Stimulated activated naive CD8-positive, alpha-beta T cell treated with anti-CD3 and anti-CD28 coated beads, Interleukin-15, amount 100 ng/mL, for 72 hours (primary cell): ENCODE measurements around the gene MAD1L1.

Experiments
- ATAC-seq: fragments of 150-1000 bp; cut with Tn5 transposase; 2 replicates; pipeline ENCODE4 v1.10.0; 2021; ENCODE audit warnings: mild to moderate bottlenecking, moderate library complexity
- DNase-seq, 2 donors: peaks; one replicate each; pipeline ENCODE4 v3.0.0; 2021 to 2022
- H3K27ac Mint-ChIP-seq, 2 donors: one replicate each; pipeline ENCODE4 v1.8.0; 2022; ENCODE audit warnings: mild to moderate bottlenecking in 2 of 2, mixed read lengths in 2 of 2, moderate library complexity in 2 of 2
- H3K27me3 Mint-ChIP-seq: one replicate; pipeline ENCODE4 v1.8.0; 2022; ENCODE audit warnings: mixed read lengths
- H3K4me1 Mint-ChIP-seq: one replicate; pipeline ENCODE4 v1.8.0; 2022; ENCODE audit warnings: mild to moderate bottlenecking, mixed read lengths
- H3K4me3 Mint-ChIP-seq, 2 donors: one replicate each; pipeline ENCODE4 v1.8.0; 2022; ENCODE audit warnings: mild to moderate bottlenecking in 2 of 2, mixed read lengths in 2 of 2, moderate library complexity in 1 of 2
- H3K9me3 Mint-ChIP-seq, 2 donors: one replicate each; pipeline ENCODE4 v1.8.0; 2022; ENCODE audit warnings: mixed read lengths in 2 of 2

The MAD1L1 gene

GRCh38 chr7:1957471-1958225 is 275.1 kb downstream of the MAD1L1 start:
- ATAC-seq = no peak

GRCh38 chr7:1956611-1957470 is 275.9 kb downstream of the MAD1L1 start:
- no peak overlapping the region for H3K4me3 Mint-ChIP-seq
- DNase-seq (no peak), ATAC-seq (no peak)
- H3K27me3 Mint-ChIP-seq = no peaks in the 10 kb centered on the region
- H3K9me3 Mint-ChIP-seq = peaks cover 27 to 37% of the 10 kb centered on the region in 2 donors
- H3K27ac Mint-ChIP-seq = no peak overlapping the region
- H3K4me1 Mint-ChIP-seq = peaks cover 12% of the 10 kb centered on the region

More at GRCh38 chr7:1957471-1958225, 275.1 kb downstream of the MAD1L1 start:
- no peak for DNase-seq
- H3K9me3 Mint-ChIP-seq = peaks cover 33 to 46% of the 10 kb centered on the region in 2 donors
- no peak overlapping the region for H3K4me3 Mint-ChIP-seq
- no peaks in the 10 kb centered on the region for H3K27me3 Mint-ChIP-seq
- peaks cover 17% of the 10 kb centered on the region for H3K4me1 Mint-ChIP-seq
- H3K27ac Mint-ChIP-seq = peak overlapping the region in 1 of 2 donors; percentile 12

- DNase-seq (no peak), ATAC-seq (no peak)
- H3K9me3 Mint-ChIP-seq = peaks cover 24 to 30% of the 10 kb centered on the region in 2 donors
- no peaks in the 10 kb centered on the region for H3K27me3 Mint-ChIP-seq
- H3K4me1 Mint-ChIP-seq = peaks cover 13% of the 10 kb centered on the region
- H3K27ac Mint-ChIP-seq = no peak overlapping the region
- no peak overlapping the region for H3K4me3 Mint-ChIP-seq
Observed at GRCh38 chr7:1956141-1956540, 276.6 kb downstream of the MAD1L1 start.

GRCh38 chr7:1954366-1955004 is 278.3 kb downstream of the MAD1L1 start:
- no peak for DNase-seq
- H3K4me1 Mint-ChIP-seq = peaks cover 14% of the 10 kb centered on the region
- no peak overlapping the region for H3K4me3 Mint-ChIP-seq
- H3K27me3 Mint-ChIP-seq = no peaks in the 10 kb centered on the region
- H3K9me3 Mint-ChIP-seq = peaks cover 10 to 14% of the 10 kb centered on the region in 2 donors
- ATAC-seq = no peak
- peak overlapping the region in 1 of 2 donors; percentile 92 for H3K27ac Mint-ChIP-seq

GRCh38 chr7:1953199-1954190 is 279.2 kb downstream of the MAD1L1 start:
- DNase-seq (no peak), ATAC-seq (no peak)
- H3K4me1 Mint-ChIP-seq = peaks cover 14% of the 10 kb centered on the region
- peak overlapping the region in 1 of 2 donors; percentile 42 for H3K27ac Mint-ChIP-seq
- no peak overlapping the region for H3K4me3 Mint-ChIP-seq
- no peaks in the 10 kb centered on the region for H3K27me3 Mint-ChIP-seq
- peaks cover 2 to 4% of the 10 kb centered on the region in 2 donors for H3K9me3 Mint-ChIP-seq

GRCh38 chr7:1952781-1953180 is 280.0 kb downstream of the MAD1L1 start:
- no peaks in the 10 kb centered on the region for H3K9me3 Mint-ChIP-seq
- H3K4me3 Mint-ChIP-seq = no peak overlapping the region
- ATAC-seq = no peak
- H3K27ac Mint-ChIP-seq = no peak overlapping the region
- no peak for DNase-seq
- peaks cover 14% of the 10 kb centered on the region for H3K4me1 Mint-ChIP-seq
- H3K27me3 Mint-ChIP-seq = no peaks in the 10 kb centered on the region

GRCh38 chr7:1952169-1952760 is 280.5 kb downstream of the MAD1L1 start:
- H3K4me1 Mint-ChIP-seq = peaks cover 18% of the 10 kb centered on the region
- no peaks in the 10 kb centered on the region for H3K9me3 Mint-ChIP-seq
- ATAC-seq (no peak), DNase-seq (no peak)
- no peaks in the 10 kb centered on the region for H3K27me3 Mint-ChIP-seq
- no peak overlapping the region for H3K4me3 Mint-ChIP-seq
- no peak overlapping the region for H3K27ac Mint-ChIP-seq

DNA sequence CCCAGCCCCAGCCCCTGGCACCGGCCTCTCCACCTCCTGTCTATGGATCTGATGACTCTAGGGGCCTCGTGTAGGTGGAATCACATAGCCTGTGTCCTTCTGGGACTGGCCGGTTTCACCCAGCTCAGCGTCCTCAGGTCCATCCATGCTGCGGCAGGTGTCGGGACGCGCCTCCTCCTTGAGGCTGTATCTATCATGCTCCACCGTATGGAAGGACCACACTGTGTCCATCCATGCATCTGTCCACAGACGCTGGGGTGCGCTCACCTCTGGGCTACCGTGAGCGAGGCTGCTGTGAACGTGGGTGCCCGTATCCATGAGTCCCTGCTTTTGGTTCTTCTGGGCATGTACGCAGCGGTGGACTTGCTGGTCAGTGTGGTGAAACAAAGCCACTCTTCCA is 281.1 kb downstream of the MAD1L1 start:
- Mint-ChIP-seq H3K4me1 (peaks cover 18% of the 10 kb centered on the region), H3K27me3 (no peaks in the 10 kb centered on the region), H3K9me3 (no peaks in the 10 kb centered on the region), H3K27ac (no peak overlapping the region), H3K4me3 (no peak overlapping the region)
- ATAC-seq = no peak
- no peak for DNase-seq

DNA sequence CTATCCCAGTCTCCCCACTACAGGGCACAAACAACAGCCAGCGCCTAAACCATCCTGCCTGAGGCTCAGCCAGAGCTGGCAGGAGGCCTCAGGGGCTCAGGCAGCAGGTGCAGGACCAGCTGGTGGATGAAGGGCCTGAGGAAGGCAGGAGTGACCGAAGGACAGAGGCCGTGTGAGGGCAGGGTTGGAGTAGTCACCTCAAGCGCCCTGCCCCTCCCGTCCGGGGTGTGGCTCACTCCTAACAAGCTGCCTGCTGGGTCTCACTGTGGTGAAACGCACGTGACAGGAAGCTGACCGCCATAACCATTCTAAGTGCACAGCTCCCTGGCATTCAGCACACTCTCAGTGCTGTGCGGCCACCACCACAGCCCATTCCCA is 281.6 kb downstream of the MAD1L1 start:
- no peak overlapping the region for H3K27ac Mint-ChIP-seq
- H3K27me3 Mint-ChIP-seq = no peaks in the 10 kb centered on the region
- no peak overlapping the region for H3K4me3 Mint-ChIP-seq
- DNase-seq = no peak
- peaks cover 18% of the 10 kb centered on the region for H3K4me1 Mint-ChIP-seq
- peak; percentile 41 for ATAC-seq
- no peaks in the 10 kb centered on the region for H3K9me3 Mint-ChIP-seq

DNA sequence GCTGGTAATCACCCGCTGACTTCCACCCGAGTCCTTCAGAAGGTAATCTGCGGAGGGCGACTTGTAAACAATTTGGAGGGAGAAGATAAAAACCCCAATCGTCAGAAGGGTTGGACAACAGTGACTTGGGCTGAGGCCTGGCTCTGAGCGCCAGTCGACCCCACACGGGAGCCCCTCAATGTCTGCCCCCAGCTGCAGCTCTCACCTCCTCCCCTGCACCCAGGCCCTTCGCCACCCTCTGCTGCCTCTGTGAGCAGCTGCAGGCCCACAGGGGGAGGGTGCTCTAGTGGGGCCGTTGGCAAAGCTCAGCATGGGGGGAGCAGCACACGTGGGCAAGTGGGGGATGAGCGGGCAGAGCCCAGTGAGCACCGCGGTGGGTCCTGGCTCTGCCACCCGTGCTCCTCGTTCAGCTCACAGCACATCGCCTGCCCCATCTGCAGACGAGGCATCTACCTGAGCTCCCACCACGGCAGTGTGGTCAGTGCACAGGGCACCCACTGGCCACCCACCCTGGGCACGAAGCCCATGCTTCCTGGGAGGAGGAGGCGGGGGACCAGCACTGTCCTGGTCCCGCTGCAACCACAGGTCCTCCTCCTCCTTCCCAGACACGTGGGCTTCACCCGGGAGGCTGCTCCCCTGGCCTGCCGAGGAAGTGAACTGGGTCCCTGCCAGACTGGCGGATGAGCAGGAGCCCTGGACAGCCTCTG is 282.1 kb downstream of the MAD1L1 start:
- no peak for ATAC-seq

DNA sequence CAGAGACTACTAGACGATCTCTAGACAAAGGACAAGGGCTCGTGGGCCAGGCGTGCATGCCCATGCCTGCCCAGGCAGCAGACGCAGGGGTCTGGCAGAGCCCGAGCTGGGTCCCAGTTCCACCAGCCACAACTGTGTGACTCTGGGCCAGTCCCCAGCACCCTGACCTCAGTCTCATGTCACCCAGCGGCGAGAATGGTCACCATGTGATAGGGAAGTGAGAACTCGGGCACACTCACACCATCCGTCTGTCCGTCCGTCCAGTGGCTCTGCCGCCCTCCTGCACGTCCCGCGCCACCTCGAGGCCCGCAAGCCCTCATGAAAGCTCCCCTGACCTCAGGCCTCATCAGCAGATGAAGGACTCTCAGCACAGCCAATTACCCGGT is 282.7 kb downstream of the MAD1L1 start:
- no peak for ATAC-seq
- H3K27ac Mint-ChIP-seq = no peak overlapping the region
- H3K4me1 Mint-ChIP-seq = peaks cover 18% of the 10 kb centered on the region
- no peaks in the 10 kb centered on the region for H3K27me3 Mint-ChIP-seq
- no peak for DNase-seq
- no peaks in the 10 kb centered on the region for H3K9me3 Mint-ChIP-seq
- H3K4me3 Mint-ChIP-seq = no peak overlapping the region

More for the DNA sequence above, 282.1 kb downstream of the MAD1L1 start:
- no peak for DNase-seq
- H3K9me3 Mint-ChIP-seq = no peaks in the 10 kb centered on the region
- H3K27me3 Mint-ChIP-seq = no peaks in the 10 kb centered on the region
- H3K27ac Mint-ChIP-seq = no peak overlapping the region
- H3K4me3 Mint-ChIP-seq = no peak overlapping the region
- H3K4me1 Mint-ChIP-seq = peaks cover 18% of the 10 kb centered on the region

GRCh38 chr7:1949681-1950055 is 283.1 kb downstream of the MAD1L1 start:
- Mint-ChIP-seq H3K27ac (no peak overlapping the region), H3K4me3 (no peak overlapping the region), H3K27me3 (no peaks in the 10 kb centered on the region), H3K9me3 (no peaks in the 10 kb centered on the region), H3K4me1 (peaks cover 18% of the 10 kb centered on the region)
- DNase-seq (no peak), ATAC-seq (no peak)

GRCh38 chr7:1948887-1949680 is 283.7 kb downstream of the MAD1L1 start:
- no peak overlapping the region for H3K27ac Mint-ChIP-seq
- peaks cover 23% of the 10 kb centered on the region for H3K4me1 Mint-ChIP-seq
- no peak for DNase-seq
- H3K27me3 Mint-ChIP-seq = no peaks in the 10 kb centered on the region
- ATAC-seq = peak; percentile 16
- H3K9me3 Mint-ChIP-seq = no peaks in the 10 kb centered on the region
- no peak overlapping the region for H3K4me3 Mint-ChIP-seq
